ENCODE data around the gene CLK2. TPM values are rescaled to one million over a fixed set of nuclear protein-coding genes. Genes with fewer than 3 reads are reported as not detected.
A peak's percentile ranks its signal among the peaks of the same experiment; 100 is the strongest.
"Not testable (repeated sequence)": the region's sequence is repeated elsewhere in the genome, so short reads cannot be mapped to it uniquely, and the experiment has no call there.

Gene CLK2
- total and polyA plus RNA-seq, 2 donors (not counting 3 experiments of a cell fraction or from before 2014, with no cell fraction given): 69.1 to 80.9 TPM

GRCh38 chr1:155225404-155225759, 47.9 kb downstream of the CLK2 start:
- H3K9me1 ChIP-seq (replicated peaks; ENCODE audit: control insufficient read depth, extremely low read depth, insufficient read depth, low read length); H3K27me3 ChIP-seq (ENCODE audit: control insufficient read depth in 2 of 2, insufficient read depth in 2 of 2, low read length in 2 of 2); DNase-seq (ENCODE audit: low read depth, low spot score); H3K36me3 ChIP-seq (ENCODE audit: control insufficient read depth in 2 of 2, extremely low read depth in 1 of 2, insufficient read depth in 2 of 2, low read length in 2 of 2); H2AFZ ChIP-seq (ENCODE audit: low read depth, low read length); dilution Hi-C loops (cut with MboI; ENCODE audit: extremely low pct_ligation_motif_present, low sequenced_read_pairs); H3K9ac ChIP-seq (replicated peaks; ENCODE audit: extremely low read depth, insufficient read depth, low read length); FAIRE-seq; BruUV-seq (replicated peaks); H3K9me3 ChIP-seq (replicated peaks; ENCODE audit: control insufficient read depth, insufficient read depth, low read length); H3K79me2 ChIP-seq (ENCODE audit: control insufficient read depth, insufficient read depth, low read length); H3K4me3 ChIP-seq (replicated peaks in 1 of 3; ENCODE audit: insufficient read depth in 1 of 3, low read depth in 1 of 3, low read length in 3 of 3); H4K20me1 ChIP-seq (replicated peaks; ENCODE audit: control insufficient read depth, extremely low read depth, insufficient read depth, low read length): not testable (repeated sequence)
- Histone ChIP-seq H3K27ac (ENCODE audit: insufficient read depth, low read depth, low read length) (peak overlapping the region; percentile 35), H3K4me2 (ENCODE audit: insufficient read depth, low read length) (peak overlapping the region; percentile 16), H3K4me1 (ENCODE audit: control insufficient read depth, extremely low read depth, insufficient read depth, low read length) (peaks cover 28% of the 10 kb centered on the region)
- intact Hi-C loops (cut with micrococcal nuclease): loop anchor here (5.0 kb wide), 1 partner anchor 33 kb away; no protein-coding TSS in a partner anchor
- ChIA-PET POLR2A (interaction anchor here (1.9 kb wide), 1 partner anchor 16 kb away, joined by 5 read pairs; no protein-coding TSS in a partner anchor), CTCF (interaction anchor here (1.2 to 2.8 kb wide), 8 partner anchors 14 to 134 kb away, joined by 3 to 55 read pairs (median 4); partner anchors contain the start of genes MTX1 and THBS3)

- Histone ChIP-seq H3K9ac (replicated peaks; ENCODE audit: extremely low read depth, insufficient read depth, low read length) (no peak overlapping the region), H3K27me3 (ENCODE audit: control insufficient read depth in 2 of 2, insufficient read depth in 2 of 2, low read length in 2 of 2) (no peaks in the 10 kb centered on the region), H3K27ac (ENCODE audit: insufficient read depth, low read depth, low read length) (no peak overlapping the region), H3K4me2 (ENCODE audit: insufficient read depth, low read length) (no peak overlapping the region), H3K9me1 (replicated peaks; ENCODE audit: control insufficient read depth, extremely low read depth, insufficient read depth, low read length) (no peaks in the 10 kb centered on the region), H4K20me1 (replicated peaks; ENCODE audit: control insufficient read depth, extremely low read depth, insufficient read depth, low read length) (no peaks in the 10 kb centered on the region), H3K4me3 (replicated peaks in 1 of 3; ENCODE audit: insufficient read depth in 1 of 3, low read depth in 1 of 3, low read length in 3 of 3) (no peak overlapping the region), H3K9me3 (replicated peaks; ENCODE audit: control insufficient read depth, insufficient read depth, low read length) (no peaks in the 10 kb centered on the region), H2AFZ (ENCODE audit: low read depth, low read length) (no peak overlapping the region), H3K79me2 (ENCODE audit: control insufficient read depth, insufficient read depth, low read length) (peaks cover 8% of the 10 kb centered on the region), H3K36me3 (ENCODE audit: control insufficient read depth in 2 of 2, extremely low read depth in 1 of 2, insufficient read depth in 2 of 2, low read length in 2 of 2) (no peaks in the 10 kb centered on the region), H3K4me1 (ENCODE audit: control insufficient read depth, extremely low read depth, insufficient read depth, low read length) (peaks cover 27% of the 10 kb centered on the region)
- intact Hi-C loops (cut with micrococcal nuclease): no loop called here
- dilution Hi-C loops (cut with MboI; ENCODE audit: extremely low pct_ligation_motif_present, low sequenced_read_pairs): no loop called here
- TF ChIP-seq EZH2 (IDR thresholded peaks at IDR 0.05; ENCODE audit: borderline replicate concordance, low read depth, low read length, severe bottlenecking): no peak
- no peak for TF ChIP-seq POLR2AphosphoS5 (IDR thresholded peaks at IDR 0.05; ENCODE audit: insufficient read depth, low read depth, low read length)
- no peak for TF ChIP-seq MAX (IDR thresholded peaks at IDR 0.05; ENCODE audit: insufficient read depth, insufficient read length)
- TF ChIP-seq MYC (IDR thresholded peaks at IDR 0.05; ENCODE audit: low read depth, low read length): no peak
- TF ChIP-seq FOS (IDR thresholded peaks at IDR 0.05; ENCODE audit: borderline replicate concordance, insufficient read depth, low read length): no peak
- no peak for TF ChIP-seq CTCF (IDR thresholded peaks at IDR 0.05; ENCODE audit: extremely low read depth in 1 of 2, insufficient read depth in 1 of 2, low read depth in 1 of 2, low read length in 2 of 2)
- TF ChIP-seq GATA2 (IDR thresholded peaks at IDR 0.05; ENCODE audit: insufficient read depth, insufficient read length, low read depth, low read length): no peak
- TF ChIP-seq POLR2A (IDR thresholded peaks at IDR 0.05; ENCODE audit: low read depth, low read length): no peak
- TF ChIP-seq JUN (IDR thresholded peaks at IDR 0.05; ENCODE audit: borderline replicate concordance, insufficient read depth, insufficient read length, low read depth): no peak
- POLR2A ChIA-PET: no interaction called here
- CTCF ChIA-PET: interaction anchor here (1.0 kb wide), 1 partner anchor 426 kb away, joined by 3 read pairs; no protein-coding TSS in a partner anchor
- no TSS peak for BruUV-seq (replicated peaks)
- no peak for FAIRE-seq
- DNase-seq (ENCODE audit: low read depth, low spot score): no peak
Measured at GRCh38 chr1:155223047-155223446, 50.3 kb downstream of the CLK2 start.

Measured in endothelial cell of umbilical vein (primary cell).